CD8-positive, alpha-beta memory T cell (primary cell): ENCODE data around the gene TNFRSF4. TPM values are rescaled to one million over a fixed set of nuclear protein-coding genes. Genes with fewer than 3 reads are reported as not detected.

Experiments used
- CTCF ChIA-PET: fragments of 350-600 bp; sonication (Branson Sonifier 250); formaldehyde crosslinking; loops from one replicate; lab custom pipeline; 2021; ENCODE audit warnings: antibody characterized with exemption; lab: Charles Lee
- POLR2A ChIA-PET: fragments of 350-600 bp; sonication (Branson Sonifier 250); formaldehyde crosslinking; loops from one replicate; lab custom pipeline; 2021; ENCODE audit warnings: antibody characterized with exemption; lab: Charles Lee
- DNase-seq, 5 donors: peaks; one replicate each; pipeline versions ENCODE4 v3.0.0 to v3.0.0-alpha.2; 2020 to 2022; ENCODE audit warnings: mixed read lengths in 1 of 5
- H3K27ac ChIP-seq: one replicate; pipeline ENCODE4 v1.7.0; 2013; ENCODE audit warnings: low read depth, mild to moderate bottlenecking, low read length, moderate library complexity
- H3K27me3 ChIP-seq: 2 replicates; pipeline ENCODE4 v1.7.0; 2013; ENCODE audit warnings: low read length, mild to moderate bottlenecking; ENCODE audit not compliant: insufficient read depth, poor library complexity, severe bottlenecking
- H3K36me3 ChIP-seq: 2 replicates; pipeline ENCODE4 v1.7.0; 2013; ENCODE audit warnings: mild to moderate bottlenecking, low read length, moderate library complexity; ENCODE audit not compliant: insufficient read depth
- H3K4me1 ChIP-seq: 2 replicates; pipeline ENCODE4 v1.7.0; 2013; ENCODE audit warnings: mild to moderate bottlenecking, low read length, moderate library complexity; ENCODE audit not compliant: insufficient read depth
- H3K4me3 ChIP-seq: 2 replicates; pipeline ENCODE4 v1.7.0; 2013; ENCODE audit warnings: mild to moderate bottlenecking, low read length
- H3K9me3 ChIP-seq: 2 replicates; pipeline ENCODE4 v1.7.0; 2013; ENCODE audit warnings: mild to moderate bottlenecking, low read length
- H3K27ac Mint-ChIP-seq, 8 donors: one replicate each; pipeline ENCODE4 v1.8.0; 2020 to 2021; ENCODE audit warnings: mixed read lengths in 8 of 8, mild to moderate bottlenecking in 6 of 8, inconsistent platforms in 3 of 8, moderate library complexity in 3 of 8
- H3K27me3 Mint-ChIP-seq, 2 donors: one replicate each; pipeline ENCODE4 v1.8.0; 2020 to 2021; ENCODE audit warnings: mixed read lengths in 2 of 2, mild to moderate bottlenecking in 1 of 2, moderate library complexity in 1 of 2
- H3K36me3 Mint-ChIP-seq, 3 donors: one replicate each; pipeline ENCODE4 v1.8.0; 2020 to 2021; ENCODE audit warnings: mixed read lengths in 3 of 3, inconsistent platforms in 1 of 3, mild to moderate bottlenecking in 1 of 3
- H3K4me1 Mint-ChIP-seq, 3 donors: one replicate each; pipeline ENCODE4 v1.8.0; 2020 to 2021; ENCODE audit warnings: mixed read lengths in 3 of 3, inconsistent platforms in 1 of 3, mild to moderate bottlenecking in 1 of 3
- H3K4me3 Mint-ChIP-seq, 7 donors: one replicate each; pipeline ENCODE4 v1.8.0; 2020 to 2021; ENCODE audit warnings: mixed read lengths in 7 of 7, mild to moderate bottlenecking in 6 of 7, moderate library complexity in 4 of 7, inconsistent platforms in 2 of 7
- H3K9me3 Mint-ChIP-seq, 5 donors: one replicate each; pipeline ENCODE4 v1.8.0; 2020 to 2022; ENCODE audit warnings: mixed read lengths in 5 of 5, mild to moderate bottlenecking in 3 of 5, moderate library complexity in 2 of 5, inconsistent platforms in 1 of 5
- polyA plus RNA-seq: library from polyadenylated mRNA; unstranded; fragments of 300-500 nt; fragmentation: Illumina TruSeq; gene quantifications from one replicate; pipeline ENCODE4 v1.2.3, GENCODE V29; 2021
- total RNA-seq, 2 experiments: library from RNA; stranded (reverse); gene quantifications; one replicate each; pipeline ENCODE4 v1.2.3, GENCODE V29; 2021

The TNFRSF4 gene
- total and polyA plus RNA-seq, 3 experiments from 2014 or later = 1.9 to 193 (median 180) TPM

DNA sequence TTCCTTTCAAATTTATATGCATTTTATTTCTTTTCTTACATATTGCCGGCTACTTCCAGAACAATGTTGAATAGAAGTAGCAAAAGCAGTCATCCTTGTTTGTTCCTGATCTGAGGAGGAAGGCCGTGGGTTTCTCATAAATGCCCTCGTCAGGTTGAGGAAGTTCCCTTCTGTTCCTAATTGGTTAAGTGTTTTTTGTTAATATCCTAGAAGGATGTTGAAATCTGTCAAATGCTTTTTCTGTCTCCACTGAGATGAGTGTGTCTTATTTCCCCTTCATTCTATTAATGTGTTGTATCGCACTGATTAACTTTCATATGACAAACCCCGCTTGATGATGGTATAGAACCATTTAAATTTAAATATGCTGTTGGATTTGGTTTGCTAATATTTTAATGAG, 24.8 kb downstream of the TNFRSF4 start:
- POLR2A ChIA-PET = no interaction called here
- H3K27ac Mint-ChIP-seq = no peak overlapping the region
- H3K9me3 Mint-ChIP-seq = peaks cover 0 to 6% (median 4%) of the 10 kb centered on the region in 5 donors
- Histone ChIP-seq H3K36me3 (no peaks in the 10 kb centered on the region), H3K27me3 (no peaks in the 10 kb centered on the region), H3K4me1 (no peaks in the 10 kb centered on the region), H3K9me3 (no peaks in the 10 kb centered on the region), H3K4me3 (no peak overlapping the region), H3K27ac (no peak overlapping the region)
- no peak for DNase-seq
- H3K27me3 Mint-ChIP-seq = peaks cover 0 to 5% of the 10 kb centered on the region in 2 donors
- CTCF ChIA-PET = no interaction called here
- H3K4me1 Mint-ChIP-seq = no peaks in the 10 kb centered on the region
- peaks cover 0 to 2% (median 0%) of the 10 kb centered on the region in 3 donors for H3K36me3 Mint-ChIP-seq
- no peak overlapping the region for H3K4me3 Mint-ChIP-seq

DNA sequence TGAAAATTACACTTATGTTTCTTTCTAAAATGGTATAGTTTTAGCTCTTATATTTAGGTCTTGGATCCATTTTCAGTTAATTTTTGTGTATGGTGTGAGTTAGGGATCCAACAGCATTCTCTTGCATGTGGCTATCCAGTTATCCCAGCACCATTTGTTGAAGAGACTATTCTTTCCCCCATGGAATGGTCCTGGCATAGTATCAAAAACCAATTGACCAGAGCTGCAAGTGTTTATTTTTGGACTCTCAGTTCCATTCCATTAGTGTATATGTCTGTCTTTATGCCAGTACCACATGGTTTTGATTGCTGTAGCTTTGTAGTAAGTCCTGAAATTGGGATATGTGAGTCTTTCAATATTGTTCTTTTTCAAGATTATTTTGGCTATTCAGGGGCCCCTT, 26.0 kb downstream of the TNFRSF4 start:
- Mint-ChIP-seq H3K4me1 (no peaks in the 10 kb centered on the region), H3K4me3 (no peak overlapping the region), H3K27ac (no peak overlapping the region), H3K9me3 (peaks cover 0 to 6% (median 4%) of the 10 kb centered on the region in 5 donors), H3K27me3 (peaks cover 0 to 5% of the 10 kb centered on the region in 2 donors), H3K36me3 (peaks cover 0 to 2% (median 0%) of the 10 kb centered on the region in 3 donors)
- Histone ChIP-seq H3K9me3 (no peaks in the 10 kb centered on the region), H3K4me1 (no peaks in the 10 kb centered on the region), H3K36me3 (no peaks in the 10 kb centered on the region), H3K27ac (no peak overlapping the region), H3K4me3 (no peak overlapping the region), H3K27me3 (no peaks in the 10 kb centered on the region)
- POLR2A ChIA-PET = interaction anchor here (0.7 kb wide), 1 partner anchor 180 kb away, joined by 3 read pairs; no protein-coding TSS in a partner anchor
- no peak for DNase-seq
- CTCF ChIA-PET = no interaction called here

DNA sequence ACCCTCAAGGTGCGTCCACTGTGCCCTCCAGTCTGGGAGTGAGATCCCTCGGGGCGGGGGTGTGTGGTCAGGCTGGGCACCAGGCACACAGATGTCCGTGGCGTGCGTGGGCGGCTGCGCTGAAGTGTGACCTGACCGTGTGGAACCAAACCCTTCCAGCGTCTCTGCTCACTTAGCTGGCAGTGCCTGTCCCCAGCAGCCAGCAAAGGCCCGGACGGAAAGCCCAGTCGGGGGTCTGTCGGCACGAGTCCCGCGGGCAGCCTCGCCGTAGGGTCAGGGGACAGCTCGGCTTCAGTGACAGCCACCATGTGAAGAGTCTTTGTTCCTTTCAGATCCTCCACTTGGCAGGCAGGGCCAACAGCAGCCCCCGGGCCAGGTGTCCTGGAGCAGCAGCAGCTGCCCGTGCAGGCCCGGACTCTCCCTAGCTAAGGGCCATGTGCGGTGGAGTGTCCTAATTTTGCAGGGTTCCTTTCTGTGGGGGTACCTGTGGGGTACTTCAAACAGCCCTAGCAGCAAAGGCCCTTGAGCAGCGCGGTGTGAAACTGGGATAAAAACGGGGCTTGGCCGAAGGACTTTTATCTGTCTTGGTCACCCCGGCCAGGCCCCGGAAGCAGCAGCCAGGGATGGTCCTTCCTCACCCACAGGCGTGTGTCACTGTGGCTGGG, 28.7 kb downstream of the TNFRSF4 start:
- H3K9me3 Mint-ChIP-seq = no peaks in the 10 kb centered on the region
- H3K27me3 Mint-ChIP-seq = peaks cover 1 to 7% of the 10 kb centered on the region in 2 donors
- Histone ChIP-seq H3K27me3 (peaks cover 3% of the 10 kb centered on the region), H3K36me3 (no peaks in the 10 kb centered on the region), H3K4me3 (no peak overlapping the region), H3K9me3 (no peaks in the 10 kb centered on the region), H3K27ac (no peak overlapping the region), H3K4me1 (no peaks in the 10 kb centered on the region)
- DNase-seq = peak in 2 of 5 donors; percentile 0 to 46
- no peaks in the 10 kb centered on the region for H3K36me3 Mint-ChIP-seq
- ChIA-PET POLR2A (no interaction called here), CTCF (no interaction called here)
- no peak overlapping the region for H3K4me3 Mint-ChIP-seq
- peak overlapping the region in 1 of 8 donors; percentile 9 for H3K27ac Mint-ChIP-seq
- H3K4me1 Mint-ChIP-seq = no peaks in the 10 kb centered on the region

DNA sequence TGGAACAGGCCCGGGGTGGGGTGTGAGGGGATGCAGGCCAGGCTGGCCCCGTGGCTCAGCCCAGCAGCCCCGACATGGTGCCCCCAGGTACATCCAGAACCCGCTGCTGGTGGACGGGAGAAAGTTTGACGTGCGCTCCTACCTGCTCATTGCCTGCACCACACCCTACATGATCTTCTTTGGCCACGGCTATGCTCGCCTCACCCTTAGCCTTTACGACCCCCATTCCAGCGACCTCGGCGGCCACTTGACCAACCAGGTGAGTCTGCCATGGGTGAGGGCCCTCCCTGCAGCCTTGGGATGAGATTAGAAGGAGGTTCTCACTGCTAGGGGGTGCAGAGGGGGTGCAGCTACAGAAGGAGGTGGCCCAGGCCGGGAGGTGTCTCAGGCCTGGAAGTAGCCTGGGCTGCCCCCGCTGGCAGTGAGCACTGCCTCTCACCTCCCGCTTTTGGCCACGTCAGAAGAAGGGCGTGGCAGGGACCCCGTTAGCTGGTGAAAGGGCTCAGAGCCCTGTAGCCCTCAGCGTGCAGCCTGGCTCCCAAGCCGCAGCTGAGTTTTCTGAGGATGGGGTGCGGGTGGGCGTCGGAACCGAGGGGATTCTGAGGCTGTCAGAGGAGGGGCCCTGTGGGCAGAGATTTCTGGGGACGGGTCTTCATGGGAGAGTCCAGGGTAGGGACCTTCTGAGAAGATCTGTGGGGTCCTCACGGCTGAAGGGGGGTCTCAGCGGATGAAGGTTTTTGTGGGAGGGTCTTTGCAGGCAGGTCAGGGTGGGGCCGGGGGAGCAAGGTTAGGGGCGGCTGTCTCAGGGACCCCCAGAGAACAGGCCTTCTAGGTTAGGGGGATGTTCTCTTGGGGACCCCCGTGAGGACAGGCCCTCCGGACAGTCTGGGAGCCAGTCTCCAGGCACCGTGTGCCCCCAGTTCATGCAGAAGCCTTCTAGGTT, 29.8 kb downstream of the TNFRSF4 start:
- Mint-ChIP-seq H3K4me1 (no peaks in the 10 kb centered on the region), H3K9me3 (no peaks in the 10 kb centered on the region), H3K27me3 (peaks cover 1 to 7% of the 10 kb centered on the region in 2 donors), H3K27ac (no peak overlapping the region), H3K36me3 (no peaks in the 10 kb centered on the region), H3K4me3 (no peak overlapping the region)
- no peaks in the 10 kb centered on the region for H3K9me3 ChIP-seq
- ChIA-PET POLR2A (no interaction called here), CTCF (no interaction called here)
- peak in 2 of 5 donors; percentile 0 to 34 for DNase-seq
- no peak overlapping the region for H3K27ac ChIP-seq
- no peak overlapping the region for H3K4me3 ChIP-seq
- peaks cover 3% of the 10 kb centered on the region for H3K27me3 ChIP-seq
- H3K36me3 ChIP-seq = no peaks in the 10 kb centered on the region
- H3K4me1 ChIP-seq = no peaks in the 10 kb centered on the region

DNA sequence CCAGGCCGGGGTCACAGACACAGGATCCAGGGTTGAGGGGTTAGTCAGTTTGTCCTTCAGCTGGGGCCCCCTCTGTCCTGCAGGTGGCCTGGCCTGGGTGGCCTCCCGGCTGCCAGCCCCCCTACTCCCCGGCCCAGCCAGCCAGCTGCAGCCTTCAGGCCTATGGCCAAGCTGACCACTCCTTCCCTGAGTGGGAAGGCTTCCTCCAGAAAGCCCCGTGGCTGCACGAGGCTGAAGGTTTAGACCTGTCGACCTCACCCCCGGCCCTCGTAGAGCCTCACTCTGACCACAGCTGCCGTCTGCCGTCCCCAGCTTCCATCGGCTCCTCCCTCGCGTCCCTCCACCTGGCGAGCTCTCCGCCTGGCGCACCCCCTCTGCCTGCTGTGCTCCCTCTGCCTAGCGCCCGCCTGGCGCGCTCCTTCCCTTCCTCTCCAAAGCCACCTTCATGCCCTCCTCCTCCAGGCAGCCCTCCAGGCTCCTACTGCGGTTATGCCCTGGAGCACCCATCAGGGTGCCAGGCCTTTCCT, 30.7 kb downstream of the TNFRSF4 start:
- Histone ChIP-seq H3K4me1 (no peaks in the 10 kb centered on the region), H3K9me3 (no peaks in the 10 kb centered on the region), H3K27me3 (peaks cover 3% of the 10 kb centered on the region), H3K27ac (no peak overlapping the region), H3K4me3 (no peak overlapping the region), H3K36me3 (no peaks in the 10 kb centered on the region)
- H3K36me3 Mint-ChIP-seq = no peaks in the 10 kb centered on the region
- H3K27me3 Mint-ChIP-seq = peaks cover 1 to 7% of the 10 kb centered on the region in 2 donors
- POLR2A ChIA-PET = no interaction called here
- H3K9me3 Mint-ChIP-seq = no peaks in the 10 kb centered on the region
- CTCF ChIA-PET = no interaction called here
- peak overlapping the region in 1 of 8 donors; percentile 38 for H3K27ac Mint-ChIP-seq
- H3K4me3 Mint-ChIP-seq = no peak overlapping the region
- no peaks in the 10 kb centered on the region for H3K4me1 Mint-ChIP-seq
- peak in 2 of 5 donors; percentile 0 to 1 for DNase-seq

DNA sequence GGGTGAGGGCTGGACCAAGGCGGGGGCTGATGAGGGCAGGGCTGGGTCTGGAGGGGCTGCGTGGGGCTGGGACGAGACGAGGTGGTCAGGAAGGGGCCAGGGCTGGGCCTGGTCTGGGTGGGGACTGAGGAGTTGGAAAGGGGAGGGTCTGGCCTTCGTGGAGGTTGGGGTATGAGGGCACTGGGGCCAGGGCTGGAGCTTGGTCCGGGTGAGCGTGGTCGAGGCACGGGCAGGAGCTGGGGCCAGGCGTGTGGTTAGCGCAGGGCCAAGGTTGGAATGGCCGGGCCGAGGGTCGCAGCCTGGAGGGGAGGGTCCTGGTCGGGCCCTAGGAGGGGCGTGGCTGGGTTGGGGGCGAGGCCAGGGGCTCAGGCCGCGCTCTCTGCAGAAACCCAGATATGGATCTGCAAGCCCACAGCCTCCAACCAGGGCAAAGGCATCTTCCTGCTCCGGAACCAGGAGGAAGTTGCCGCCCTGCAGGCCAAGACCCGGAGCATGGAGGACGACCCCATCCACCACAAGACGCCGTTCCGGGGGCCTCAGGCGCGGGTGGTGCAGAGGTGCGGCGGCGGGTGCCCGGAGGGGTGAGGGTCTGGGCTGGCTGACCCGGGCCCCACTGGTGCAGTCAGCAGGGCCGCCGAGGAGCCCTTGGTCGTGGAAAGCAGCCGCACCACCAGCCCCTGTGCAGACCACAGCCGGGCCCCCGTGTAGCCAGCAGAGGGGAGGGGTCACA, 31.3 kb downstream of the TNFRSF4 start:
- ChIA-PET CTCF (no interaction called here), POLR2A (no interaction called here)
- Histone ChIP-seq H3K27ac (no peak overlapping the region), H3K27me3 (peaks cover 3% of the 10 kb centered on the region), H3K4me3 (no peak overlapping the region), H3K9me3 (no peaks in the 10 kb centered on the region), H3K36me3 (no peaks in the 10 kb centered on the region), H3K4me1 (no peaks in the 10 kb centered on the region)
- Mint-ChIP-seq H3K27me3 (peaks cover 1 to 7% of the 10 kb centered on the region in 2 donors), H3K9me3 (no peaks in the 10 kb centered on the region), H3K4me1 (no peaks in the 10 kb centered on the region), H3K27ac (no peak overlapping the region), H3K36me3 (no peaks in the 10 kb centered on the region), H3K4me3 (no peak overlapping the region)
- DNase-seq = peak in 3 of 5 donors; percentile 0 to 39 (median 1)

DNA sequence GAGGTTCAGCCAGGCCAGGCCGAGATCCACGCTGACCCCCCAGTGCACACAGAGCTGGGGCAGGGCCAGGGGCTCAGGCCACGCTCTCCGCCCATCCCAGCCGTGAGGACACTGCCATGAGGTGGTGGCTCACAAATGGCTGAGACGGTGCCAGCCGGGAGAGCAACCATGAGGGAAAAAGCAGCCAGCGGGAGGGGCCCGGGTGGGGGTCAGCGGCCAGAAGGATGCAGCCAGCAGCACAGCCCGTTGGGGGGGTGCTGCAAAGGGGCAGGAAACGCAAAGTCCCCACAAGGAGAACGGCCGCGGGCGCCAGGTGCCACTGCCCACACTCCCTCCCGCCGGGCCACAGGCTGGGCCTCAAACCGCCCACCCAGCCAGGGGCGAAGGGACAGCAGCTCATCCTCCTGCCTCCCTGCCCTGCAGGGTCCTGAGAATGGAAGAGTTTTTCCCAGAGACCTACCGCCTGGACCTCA, 32.0 kb downstream of the TNFRSF4 start:
- no peaks in the 10 kb centered on the region for H3K9me3 Mint-ChIP-seq
- no peak overlapping the region for H3K4me3 ChIP-seq
- CTCF ChIA-PET = no interaction called here
- peaks cover 3% of the 10 kb centered on the region for H3K27me3 ChIP-seq
- no peaks in the 10 kb centered on the region for H3K4me1 ChIP-seq
- H3K4me3 Mint-ChIP-seq = no peak overlapping the region
- DNase-seq = peak in 2 of 5 donors; percentile 0
- no peaks in the 10 kb centered on the region for H3K36me3 ChIP-seq
- peaks cover 3 to 10% of the 10 kb centered on the region in 2 donors for H3K27me3 Mint-ChIP-seq
- no peak overlapping the region for H3K27ac ChIP-seq
- no peaks in the 10 kb centered on the region for H3K9me3 ChIP-seq
- H3K27ac Mint-ChIP-seq = no peak overlapping the region
- no peaks in the 10 kb centered on the region for H3K36me3 Mint-ChIP-seq
- peaks cover 0 to 1% (median 0%) of the 10 kb centered on the region in 3 donors for H3K4me1 Mint-ChIP-seq
- POLR2A ChIA-PET = no interaction called here
